Neutrophil (primary cell): ENCODE measurements around the gene ERCC6L2.

Experiments
- H3K27ac ChIP-seq: fragments of 200-600 bp; sonication (generic); 2 replicates; pipeline ENCODE4 v1.5.1; 2016; ENCODE audit warnings: mild to moderate bottlenecking, moderate library complexity
- H3K27me3 ChIP-seq: fragments of 200-600 bp; sonication (generic); 2 replicates; pipeline ENCODE4 v1.6.0; 2016; ENCODE audit warnings: mild to moderate bottlenecking
- H3K36me3 ChIP-seq: fragments of 200-600 bp; sonication (generic); 2 replicates; pipeline ENCODE4 v1.5.1; 2017
- H3K4me1 ChIP-seq, 2 experiments: fragments of 200-600 bp in 1 of 2; sonication (generic) in 1 of 2; 1 replicate in 1 of 2; 2 replicates in 1 of 2; pipeline versions ENCODE4 v1.5.1 to v1.6.1; 2013 to 2016; ENCODE audit warnings: low read depth in 1 of 2, low read length in 1 of 2, mild to moderate bottlenecking in 1 of 2, moderate library complexity in 1 of 2; ENCODE audit not compliant: control insufficient read depth in 1 of 2, insufficient read depth in 1 of 2
- H3K4me3 ChIP-seq, 2 experiments: fragments of 200-600 bp in 1 of 2; sonication (generic) in 1 of 2; 1 replicate in 1 of 2; 2 replicates in 1 of 2; pipeline ENCODE4 v1.5.1; 2013 to 2016; ENCODE audit warnings: low read depth in 1 of 2, low read length in 1 of 2, mild to moderate bottlenecking in 1 of 2, moderate library complexity in 1 of 2
- H3K9me3 ChIP-seq: fragments of 200-600 bp; sonication (generic); 2 replicates; pipeline ENCODE4 v1.5.1; 2016
- TF ChIP-seq, protein P1 (sequence below): fragments of 200-600 bp; sonication (generic); IDR thresholded peaks from 2 replicates; pipeline ENCODE4 v1.5.1; 2016; ENCODE audit warnings: antibody characterized with exemption

The ERCC6L2 gene

DNA sequence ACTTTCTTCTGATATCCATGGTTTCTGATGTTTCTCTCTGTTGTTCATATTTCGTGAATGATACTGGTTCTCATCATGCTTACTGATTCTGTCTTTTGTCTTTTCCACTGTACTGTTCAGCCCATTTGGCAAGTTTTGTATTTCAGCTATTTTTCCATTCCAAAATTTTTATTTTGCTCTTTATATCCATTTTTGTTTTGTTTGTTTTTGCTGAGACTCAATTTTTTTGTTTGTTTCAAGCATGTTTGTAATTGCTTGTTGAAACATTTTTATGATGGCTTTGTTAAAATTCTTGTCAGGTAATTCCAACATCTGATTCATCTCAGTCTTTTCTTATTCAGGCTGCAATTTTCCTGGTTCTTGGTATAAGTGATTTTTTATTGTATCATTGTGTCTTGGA lies 64.0 kb downstream of the ERCC6L2 start:
- Histone ChIP-seq H3K36me3 (peaks cover 11% of the 10 kb centered on the region), H3K4me3 (no peak overlapping the region), H3K9me3 (no peaks in the 10 kb centered on the region), H3K4me1 (no peaks in the 10 kb centered on the region), H3K27me3 (no peaks in the 10 kb centered on the region), H3K27ac (no peak overlapping the region)
- TF ChIP-seq, protein P1, sequence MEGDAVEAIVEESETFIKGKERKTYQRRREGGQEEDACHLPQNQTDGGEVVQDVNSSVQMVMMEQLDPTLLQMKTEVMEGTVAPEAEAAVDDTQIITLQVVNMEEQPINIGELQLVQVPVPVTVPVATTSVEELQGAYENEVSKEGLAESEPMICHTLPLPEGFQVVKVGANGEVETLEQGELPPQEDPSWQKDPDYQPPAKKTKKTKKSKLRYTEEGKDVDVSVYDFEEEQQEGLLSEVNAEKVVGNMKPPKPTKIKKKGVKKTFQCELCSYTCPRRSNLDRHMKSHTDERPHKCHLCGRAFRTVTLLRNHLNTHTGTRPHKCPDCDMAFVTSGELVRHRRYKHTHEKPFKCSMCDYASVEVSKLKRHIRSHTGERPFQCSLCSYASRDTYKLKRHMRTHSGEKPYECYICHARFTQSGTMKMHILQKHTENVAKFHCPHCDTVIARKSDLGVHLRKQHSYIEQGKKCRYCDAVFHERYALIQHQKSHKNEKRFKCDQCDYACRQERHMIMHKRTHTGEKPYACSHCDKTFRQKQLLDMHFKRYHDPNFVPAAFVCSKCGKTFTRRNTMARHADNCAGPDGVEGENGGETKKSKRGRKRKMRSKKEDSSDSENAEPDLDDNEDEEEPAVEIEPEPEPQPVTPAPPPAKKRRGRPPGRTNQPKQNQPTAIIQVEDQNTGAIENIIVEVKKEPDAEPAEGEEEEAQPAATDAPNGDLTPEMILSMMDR, result no peak

DNA sequence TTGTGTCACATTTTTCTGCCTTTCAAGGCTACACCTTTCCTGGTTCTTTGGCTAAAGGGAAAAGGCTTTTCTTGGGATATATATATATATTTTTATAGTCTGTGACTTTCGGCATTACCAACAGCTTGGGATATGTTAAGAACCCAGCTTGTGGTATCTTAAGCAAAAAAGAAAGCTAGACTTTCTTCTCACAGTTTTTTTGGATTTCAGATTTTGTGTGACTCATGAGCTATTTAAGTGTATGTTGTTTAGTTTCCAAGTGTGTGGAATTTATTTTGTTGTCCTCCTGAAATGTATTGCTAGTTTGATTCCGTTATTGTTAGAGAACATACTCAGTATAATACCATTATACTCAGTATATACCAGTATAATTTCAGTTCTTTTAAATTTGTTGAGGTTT lies 64.8 kb downstream of the ERCC6L2 start:
- no peaks in the 10 kb centered on the region for H3K9me3 ChIP-seq
- no peaks in the 10 kb centered on the region for H3K4me1 ChIP-seq
- no peak overlapping the region for H3K27ac ChIP-seq
- peaks cover 11% of the 10 kb centered on the region for H3K36me3 ChIP-seq
- no peaks in the 10 kb centered on the region for H3K27me3 ChIP-seq
- TF ChIP-seq, protein P1, result no peak
- no peak overlapping the region for H3K4me3 ChIP-seq

DNA sequence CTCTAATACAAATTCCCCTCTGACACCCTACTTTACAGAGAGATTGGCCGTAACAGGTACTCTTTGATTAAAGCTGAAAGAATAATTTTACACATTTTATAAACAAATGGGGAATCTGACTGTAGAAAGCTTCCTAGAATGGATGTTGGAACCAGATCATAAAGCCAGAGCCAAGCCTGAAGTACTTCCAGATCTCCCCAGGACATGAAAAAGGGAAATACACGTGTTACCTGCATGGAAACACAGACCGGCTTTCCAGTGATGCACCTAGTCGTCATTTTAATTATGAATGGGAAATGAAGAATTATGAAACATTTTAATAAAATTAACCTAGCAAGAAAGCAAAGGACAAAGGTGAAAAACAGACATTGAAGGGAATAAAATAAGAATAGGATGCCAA lies 66.5 kb downstream of the ERCC6L2 start:
- Histone ChIP-seq H3K36me3 (peaks cover 11% of the 10 kb centered on the region), H3K9me3 (peaks cover 2% of the 10 kb centered on the region)
- TF ChIP-seq, protein P1, result no peak

DNA sequence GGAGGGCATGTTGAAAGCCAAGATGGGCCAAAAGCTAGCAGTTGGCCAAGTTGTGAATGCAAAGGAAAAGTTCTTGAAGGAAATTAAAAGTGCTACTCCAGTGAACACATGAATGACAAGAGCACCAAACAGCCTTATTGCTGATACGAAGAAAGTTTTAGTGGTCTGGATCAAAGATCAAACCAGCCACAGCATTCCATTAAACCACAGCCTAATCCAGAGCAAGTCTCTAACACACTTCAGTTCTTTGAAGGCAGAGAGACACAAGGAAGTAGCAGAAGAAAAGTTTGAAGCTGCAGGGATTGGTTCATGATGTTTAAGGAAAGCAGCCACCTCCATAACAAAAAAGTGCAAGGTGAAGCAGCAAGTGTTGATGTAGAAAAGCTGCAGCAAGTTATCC lies 71.6 kb downstream of the ERCC6L2 start:
- Histone ChIP-seq H3K27me3 (no peaks in the 10 kb centered on the region), H3K4me3 (no peak overlapping the region), H3K9me3 (peaks cover 7% of the 10 kb centered on the region), H3K36me3 (peaks cover 1% of the 10 kb centered on the region), H3K4me1 (no peaks in the 10 kb centered on the region), H3K27ac (no peak overlapping the region)
- TF ChIP-seq, protein P1, result no peak

More for the DNA sequence above, 66.5 kb downstream of the ERCC6L2 start:
- Histone ChIP-seq H3K4me3 (no peak overlapping the region), H3K27ac (no peak overlapping the region), H3K27me3 (no peaks in the 10 kb centered on the region), H3K4me1 (no peaks in the 10 kb centered on the region)

DNA sequence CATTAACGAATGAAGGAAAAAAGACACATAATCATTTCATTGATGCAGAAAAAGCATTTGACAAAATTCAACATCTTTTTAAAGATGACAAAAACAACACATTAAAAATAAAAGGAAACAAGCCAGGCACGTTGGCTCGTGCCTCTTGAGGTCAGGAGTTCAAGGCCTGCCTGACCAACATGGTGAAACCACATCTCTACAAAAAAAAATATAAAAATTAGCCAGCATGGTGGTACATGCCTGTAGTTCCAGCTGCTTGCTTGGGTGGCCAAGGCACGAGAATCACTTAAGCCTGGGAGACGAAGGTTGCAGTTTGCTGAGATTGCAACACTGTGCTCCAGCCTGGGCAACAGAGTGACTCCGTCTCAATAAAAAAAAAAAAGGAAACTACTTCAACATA lies 77.0 kb downstream of the ERCC6L2 start:
- no peak overlapping the region for H3K4me3 ChIP-seq
- TF ChIP-seq, protein P1, result no peak
- H3K27ac ChIP-seq, result no peak overlapping the region
- H3K4me1 ChIP-seq, result no peaks in the 10 kb centered on the region
- peaks cover 9% of the 10 kb centered on the region for H3K36me3 ChIP-seq
- H3K27me3 ChIP-seq, result no peaks in the 10 kb centered on the region
- peaks cover 15% of the 10 kb centered on the region for H3K9me3 ChIP-seq

DNA sequence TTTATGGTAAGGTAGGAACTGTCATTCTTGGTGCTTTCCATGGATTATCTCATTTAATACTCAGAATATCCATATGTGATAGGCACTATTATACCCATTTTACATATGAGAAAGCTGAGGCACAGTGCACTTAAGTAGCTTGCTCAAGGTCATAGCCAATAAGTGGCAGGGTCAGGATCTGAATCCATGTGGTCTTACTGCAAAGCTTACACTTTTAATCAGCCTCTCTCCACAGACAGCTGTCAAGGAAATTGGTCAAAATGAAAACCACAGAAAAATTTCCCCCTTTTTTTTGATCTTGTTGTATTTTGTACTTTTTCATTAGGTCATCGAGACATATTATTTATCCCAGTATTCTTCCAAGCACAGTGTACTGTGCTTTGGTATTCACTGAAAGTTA lies 78.5 kb downstream of the ERCC6L2 start:
- Histone ChIP-seq H3K9me3 (peaks cover 10% of the 10 kb centered on the region), H3K4me1 (no peaks in the 10 kb centered on the region), H3K36me3 (peaks cover 9% of the 10 kb centered on the region), H3K27ac (no peak overlapping the region), H3K27me3 (no peaks in the 10 kb centered on the region), H3K4me3 (no peak overlapping the region)
- TF ChIP-seq, protein P1, result no peak
